HCT116 (cell line): ENCODE data around the gene CFAP126. TPM values are rescaled to one million over a fixed set of nuclear protein-coding genes. Genes with fewer than 3 reads are reported as not detected.

Experiments used
- ATAC-seq: fragments of 200-7000 bp; cut with Tn5 transposase; 2 replicates; pipeline ENCODE4 v1.9.1; 2020; ENCODE audit warnings: mild to moderate bottlenecking, moderate library complexity
- BruUV-seq: library from RNA; stranded (reverse); fragments of 400-500 nt; replicated peaks from 2 replicates; lab custom pipeline; 2021; lab: Mats Ljungman, UMichigan
- CTCF ChIA-PET: fragments of 300-600 bp; sonication (Branson Sonifier 250); formaldehyde crosslinking; loops from one replicate; lab custom pipeline; 2021; ENCODE audit warnings: antibody characterized with exemption; lab: Charles Lee
- POLR2A ChIA-PET: fragments of 300-600, 350-600 bp; sonication (Branson Sonifier 250); formaldehyde crosslinking; loops from one replicate; lab custom pipeline; 2021; ENCODE audit warnings: antibody characterized with exemption; lab: Charles Lee
- RAD21 ChIA-PET, 2 experiments: fragments of 300-600 bp; sonication (Branson Sonifier 250); formaldehyde crosslinking; loops; one replicate each; lab custom pipeline; 2023; ENCODE audit warnings: low total read pairs in 2 of 2; ENCODE audit not compliant: uncharacterized antibody in 2 of 2, unreplicated experiment in 2 of 2, low non-redundant PET in 1 of 2; lab: Charles Lee
- DNase-seq: peaks from one replicate; pipeline ENCODE4 v3.0.0-alpha.2; 2010; ENCODE audit warnings: low read depth, low spot score
- H2AFZ ChIP-seq: fragments of 200-600 bp; shearing (Covaris generic), sonication (generic); 2 replicates; pipeline ENCODE4 v1.6.1; 2017; ENCODE audit warnings: low read depth, mixed run types, mixed read lengths, antibody characterized with exemption, low read length; ENCODE audit not compliant: poor library complexity, severe bottlenecking
- H3K27ac ChIP-seq: 2 replicates; pipeline ENCODE4 v1.5.1; 2012; ENCODE audit warnings: low read depth, low read length
- H3K27me3 ChIP-seq: fragments of 200-600 bp; sonication (generic); 2 replicates; pipeline ENCODE4 v1.6.1; 2016; ENCODE audit warnings: mixed run types, low read length, mixed read lengths; ENCODE audit not compliant: insufficient read depth
- H3K36me3 ChIP-seq, 2 experiments: fragments of 200-500 bp in 1 of 2; fragments of 200-600 bp in 1 of 2; sonication (Bioruptor generic) in 1 of 2; sonication (generic) in 1 of 2; 2 replicates each; pipeline versions ENCODE4 v1.5.1 to v1.6.1; 2014 to 2016; ENCODE audit warnings: low read length in 2 of 2, inconsistent platforms in 1 of 2, mixed read lengths in 1 of 2, mixed run types in 1 of 2; ENCODE audit not compliant: insufficient read depth in 2 of 2, control insufficient read depth in 1 of 2
- H3K4me1 ChIP-seq, 2 experiments: fragments of 200-600 bp in 1 of 2; sonication (generic) in 1 of 2; 2 replicates each; pipeline versions ENCODE4 v1.5.1 to v1.6.1; 2012 to 2017; ENCODE audit warnings: low read length in 2 of 2, inconsistent platforms in 1 of 2, mild to moderate bottlenecking in 1 of 2, mixed read lengths in 1 of 2, mixed run types in 1 of 2, moderate library complexity in 1 of 2; ENCODE audit not compliant: insufficient read depth in 2 of 2, control insufficient read depth in 1 of 2
- H3K4me2 ChIP-seq: fragments of 200-600 bp; sonication (generic); 2 replicates; pipeline ENCODE4 v1.6.1; 2017; ENCODE audit warnings: mixed run types, low read length, mixed read lengths
- H3K4me3 ChIP-seq, 2 experiments: fragments of 200-600 bp in 1 of 2; sonication (generic) in 1 of 2; replicated peaks in 1 of 2; 2 replicates each; pipeline ENCODE4 v1.5.1; 2011 to 2016; ENCODE audit warnings: low read length in 2 of 2, control low read depth in 1 of 2, low read depth in 1 of 2, mild to moderate bottlenecking in 1 of 2, mixed read lengths in 1 of 2, mixed run types in 1 of 2
- H3K79me2 ChIP-seq: fragments of 200-600 bp; sonication (generic); 2 replicates; pipeline ENCODE4 v1.6.1; 2017; ENCODE audit warnings: mild to moderate bottlenecking, mixed run types, low read length, moderate library complexity, mixed read lengths; ENCODE audit not compliant: insufficient read depth
- H3K9ac ChIP-seq: fragments of 200-600 bp; sonication (generic); 2 replicates; pipeline ENCODE4 v1.6.1; 2016; ENCODE audit warnings: low read length, mixed read lengths
- H3K9me2 ChIP-seq: fragments of 200-600 bp; sonication (generic), shearing (Covaris generic); 2 replicates; pipeline ENCODE4 v1.6.1; 2017; ENCODE audit warnings: mixed run types, mild to moderate bottlenecking, moderate library complexity; ENCODE audit not compliant: insufficient read depth
- H3K9me3 ChIP-seq, 2 experiments: fragments of 200-500 bp in 1 of 2; fragments of 200-600 bp in 1 of 2; sonication (Bioruptor generic) in 1 of 2; sonication (generic) in 1 of 2; 2 replicates each; pipeline ENCODE4 v1.6.1; 2014 to 2017; ENCODE audit warnings: low read length in 2 of 2, mixed read lengths in 2 of 2, inconsistent platforms in 1 of 2, low read depth in 1 of 2, mild to moderate bottlenecking in 1 of 2, mixed run types in 1 of 2, moderate library complexity in 1 of 2; ENCODE audit not compliant: control insufficient read depth in 1 of 2, insufficient read depth in 1 of 2
- H4K20me1 ChIP-seq: fragments of 200-600 bp; sonication (generic), shearing (Covaris generic); 2 replicates; pipeline ENCODE4 v1.6.1; 2017; ENCODE audit warnings: mixed run types, mild to moderate bottlenecking, moderate library complexity; ENCODE audit not compliant: insufficient read depth
- EGR1 ChIP-seq: IDR thresholded peaks from 2 replicates; pipeline ENCODE4 v1.6.1; 2012; ENCODE audit warnings: low read depth
- ELF1 ChIP-seq: IDR thresholded peaks from 2 replicates; pipeline ENCODE4 v1.6.1; 2012; ENCODE audit warnings: low read depth, borderline replicate concordance
- EZH2 ChIP-seq: fragments of 200-600 bp; sonication (generic); IDR thresholded peaks from 2 replicates; pipeline ENCODE4 v1.6.1; 2017; ENCODE audit warnings: antibody characterized with exemption, mixed run types
- EZH2phosphoT487 ChIP-seq: fragments of 200-600 bp; IDR thresholded peaks from 2 replicates; pipeline ENCODE4 v1.6.1; 2018; ENCODE audit warnings: antibody characterized with exemption, borderline replicate concordance
- FOSL1 ChIP-seq: IDR thresholded peaks from 2 replicates; pipeline ENCODE4 v1.6.1; 2012; ENCODE audit warnings: low read depth
- JUND ChIP-seq: IDR thresholded peaks from 2 replicates; pipeline ENCODE4 v1.6.1; 2012
- POLR2A ChIP-seq: IDR thresholded peaks from 2 replicates; pipeline ENCODE4 v1.7.0; 2011; ENCODE audit warnings: borderline replicate concordance; ENCODE audit not compliant: insufficient read depth, insufficient read length; ENCODE audit errors: extremely low read depth
- POLR2AphosphoS5 ChIP-seq: IDR thresholded peaks from 2 replicates; pipeline ENCODE4 v1.6.1; 2011; ENCODE audit warnings: mild to moderate bottlenecking, low read depth, low read length, moderate library complexity
- RAD21 ChIP-seq: IDR thresholded peaks from 2 replicates; pipeline ENCODE4 v1.6.1; 2012; ENCODE audit warnings: low read depth, mild to moderate bottlenecking
- SIN3A ChIP-seq: IDR thresholded peaks from 2 replicates; pipeline ENCODE4 v1.6.1; 2012; ENCODE audit warnings: low read depth
- TCF7L2 ChIP-seq: IDR thresholded peaks from 2 replicates; pipeline ENCODE4 v1.7.0; 2011; ENCODE audit warnings: borderline replicate concordance, inconsistent platforms; ENCODE audit not compliant: insufficient read depth, insufficient read length; ENCODE audit errors: extremely low read depth
- ZFX ChIP-seq: fragments of 450-650 bp; IDR thresholded peaks from 2 replicates; pipeline ENCODE4 v1.6.1; 2017
- ZNF274 ChIP-seq: fragments of 200-500 bp; sonication (Bioruptor generic); IDR thresholded peaks from 2 replicates; pipeline ENCODE4 v1.6.1; 2014; ENCODE audit warnings: mild to moderate bottlenecking, low read depth, low read length, inconsistent platforms
- intact Hi-C: fragments of 100-400 bp; cut with micrococcal nuclease; formaldehyde crosslinking; loops from 2 replicates; pipeline ENCODE4 v1.10.0; 2022
- total RNA-seq: library from RNA; stranded (reverse); gene quantifications from one replicate; pipeline ENCODE4 v1.2.1, GENCODE V29; 2021; ENCODE audit not compliant: unreplicated experiment
- TF ChIP-seq, protein P1 (sequence below): IDR thresholded peaks from 2 replicates; pipeline ENCODE4 v1.6.1; 2011; ENCODE audit warnings: mild to moderate bottlenecking, low read length, moderate library complexity; ENCODE audit not compliant: insufficient replicate concordance; ENCODE audit errors: extremely low read depth
- TF ChIP-seq, protein P2 (sequence below), 3 experiments: fragments of 200-600 bp in 1 of 3; sonication (generic) in 1 of 3; IDR thresholded peaks in 2 of 3; conservative IDR thresholded peaks in 1 of 3; 2 replicates each; pipeline ENCODE4 v1.5.1; 2012 to 2017; ENCODE audit warnings: low read depth in 2 of 3, low read length in 2 of 3, antibody characterized with exemption in 1 of 3, borderline replicate concordance in 1 of 3, control low read depth in 1 of 3, mild to moderate bottlenecking in 1 of 3, mixed read lengths in 1 of 3, mixed run types in 1 of 3, moderate library complexity in 1 of 3; ENCODE audit not compliant: insufficient read depth in 1 of 3

Gene CFAP126
- total RNA-seq, 1 experiment from 2014 or later, result not detected

DNA sequence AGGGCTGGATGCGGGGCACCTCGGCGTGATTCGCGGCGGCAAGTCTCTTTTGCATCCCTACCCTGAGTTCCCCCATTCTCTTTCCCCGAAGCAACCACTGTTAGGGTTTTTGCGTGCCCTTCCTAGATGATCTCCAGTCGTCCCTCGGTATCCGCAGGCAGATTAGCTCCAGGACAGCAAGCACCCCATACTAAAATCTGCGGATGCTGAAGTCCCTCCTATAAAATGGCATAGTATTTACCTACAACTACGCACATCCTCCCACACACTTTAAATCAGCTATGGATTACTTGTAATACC is 22.8 kb upstream of the CFAP126 start:
- Histone ChIP-seq H3K9me3 (no peaks in the 10 kb centered on the region), H3K27me3 (no peaks in the 10 kb centered on the region), H3K4me3 (peak overlapping the region; percentile 55 to 58), H3K79me2 (no peaks in the 10 kb centered on the region), H3K36me3 (no peaks in the 10 kb centered on the region), H2AFZ (no peak overlapping the region), H4K20me1 (no peaks in the 10 kb centered on the region), H3K4me1 (peaks cover 14 to 28% of the 10 kb centered on the region in 2 experiments), H3K9ac (peak overlapping the region; percentile 67), H3K9me2 (no peaks in the 10 kb centered on the region), H3K27ac (peak overlapping the region; percentile 48; the same call in 1 of the 2 replicates), H3K4me2 (peak overlapping the region; percentile 84)
- intact Hi-C loops, result no loop called here
- ChIA-PET CTCF (interaction anchor here (1.4 kb wide), 1 partner anchor 9 kb away, joined by 4 read pairs; no protein-coding TSS in a partner anchor), POLR2A (interaction anchor here (1.0 to 1.4 kb wide), 2 partner anchors 13 to 164 kb away, joined by 3 read pairs; partner anchors contain the start of gene TOMM40L), RAD21 (no interaction called here)
- ATAC-seq (no peak), DNase-seq (no peak)
- TSS peak; percentile 88 for BruUV-seq
- TF ChIP-seq ZNF274, result no peak
- TF ChIP-seq ELF1, result no peak
- no peak for TF ChIP-seq FOSL1
- TF ChIP-seq EZH2phosphoT487, result no peak
- TF ChIP-seq SIN3A, result no peak
- no peak; the same call in 1 of the 2 replicates for TF ChIP-seq ZFX

GRCh38 chr1:161389691-161390558 is 22.2 kb upstream of the CFAP126 start:
- RAD21 ChIA-PET, result interaction anchor here in 1 of 2 experiments (0.7 kb wide), 1 partner anchor 195 kb away, joined by 8 read pairs; no protein-coding TSS in a partner anchor
- BruUV-seq, result no TSS peak
- Histone ChIP-seq H3K79me2 (no peaks in the 10 kb centered on the region), H3K4me1 (peaks cover 14 to 28% of the 10 kb centered on the region in 2 experiments), H4K20me1 (no peaks in the 10 kb centered on the region), H3K9me2 (no peaks in the 10 kb centered on the region), H3K36me3 (no peaks in the 10 kb centered on the region), H3K4me3 (peak overlapping the region; percentile 56 to 63), H3K9ac (peak overlapping the region; percentile 70), H3K27ac (peak overlapping the region; percentile 80), H2AFZ (no peak overlapping the region), H3K9me3 (no peaks in the 10 kb centered on the region), H3K27me3 (no peaks in the 10 kb centered on the region), H3K4me2 (peak overlapping the region; percentile 93)
- CTCF ChIA-PET, result interaction anchor here (1.0 to 1.7 kb wide), 4 partner anchors 8 to 164 kb away, joined by 3 to 4 read pairs (median 4); partner anchors contain the start of gene TOMM40L
- DNase-seq, result peak; percentile 92
- POLR2A ChIA-PET, result interaction anchor here (0.7 to 1.4 kb wide), 7 partner anchors 10 to 164 kb away, joined by 3 to 6 read pairs (median 3); partner anchors contain the start of gene TOMM40L
- ATAC-seq, result peak; percentile 94
- intact Hi-C loops, result loop anchor here (10.0 kb wide), 1 partner anchor 75 kb away; the partner anchor contains the start of gene SDHC
- no peak for TF ChIP-seq RAD21
- no peak for TF ChIP-seq EZH2
- TF ChIP-seq, protein P1, sequence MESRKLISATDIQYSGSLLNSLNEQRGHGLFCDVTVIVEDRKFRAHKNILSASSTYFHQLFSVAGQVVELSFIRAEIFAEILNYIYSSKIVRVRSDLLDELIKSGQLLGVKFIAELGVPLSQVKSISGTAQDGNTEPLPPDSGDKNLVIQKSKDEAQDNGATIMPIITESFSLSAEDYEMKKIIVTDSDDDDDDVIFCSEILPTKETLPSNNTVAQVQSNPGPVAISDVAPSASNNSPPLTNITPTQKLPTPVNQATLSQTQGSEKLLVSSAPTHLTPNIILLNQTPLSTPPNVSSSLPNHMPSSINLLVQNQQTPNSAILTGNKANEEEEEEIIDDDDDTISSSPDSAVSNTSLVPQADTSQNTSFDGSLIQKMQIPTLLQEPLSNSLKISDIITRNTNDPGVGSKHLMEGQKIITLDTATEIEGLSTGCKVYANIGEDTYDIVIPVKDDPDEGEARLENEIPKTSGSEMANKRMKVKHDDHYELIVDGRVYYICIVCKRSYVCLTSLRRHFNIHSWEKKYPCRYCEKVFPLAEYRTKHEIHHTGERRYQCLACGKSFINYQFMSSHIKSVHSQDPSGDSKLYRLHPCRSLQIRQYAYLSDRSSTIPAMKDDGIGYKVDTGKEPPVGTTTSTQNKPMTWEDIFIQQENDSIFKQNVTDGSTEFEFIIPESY, result no peak
- TF ChIP-seq POLR2A, result peak; percentile 70
- peak; percentile 41; the same call in 1 of the 2 replicates for TF ChIP-seq ZFX
- peak; percentile 94 for TF ChIP-seq POLR2AphosphoS5
- peak; percentile 80 for TF ChIP-seq SIN3A
- TF ChIP-seq, protein P2, sequence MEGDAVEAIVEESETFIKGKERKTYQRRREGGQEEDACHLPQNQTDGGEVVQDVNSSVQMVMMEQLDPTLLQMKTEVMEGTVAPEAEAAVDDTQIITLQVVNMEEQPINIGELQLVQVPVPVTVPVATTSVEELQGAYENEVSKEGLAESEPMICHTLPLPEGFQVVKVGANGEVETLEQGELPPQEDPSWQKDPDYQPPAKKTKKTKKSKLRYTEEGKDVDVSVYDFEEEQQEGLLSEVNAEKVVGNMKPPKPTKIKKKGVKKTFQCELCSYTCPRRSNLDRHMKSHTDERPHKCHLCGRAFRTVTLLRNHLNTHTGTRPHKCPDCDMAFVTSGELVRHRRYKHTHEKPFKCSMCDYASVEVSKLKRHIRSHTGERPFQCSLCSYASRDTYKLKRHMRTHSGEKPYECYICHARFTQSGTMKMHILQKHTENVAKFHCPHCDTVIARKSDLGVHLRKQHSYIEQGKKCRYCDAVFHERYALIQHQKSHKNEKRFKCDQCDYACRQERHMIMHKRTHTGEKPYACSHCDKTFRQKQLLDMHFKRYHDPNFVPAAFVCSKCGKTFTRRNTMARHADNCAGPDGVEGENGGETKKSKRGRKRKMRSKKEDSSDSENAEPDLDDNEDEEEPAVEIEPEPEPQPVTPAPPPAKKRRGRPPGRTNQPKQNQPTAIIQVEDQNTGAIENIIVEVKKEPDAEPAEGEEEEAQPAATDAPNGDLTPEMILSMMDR (IDR thresholded peaks at IDR 0.05 in 2 of 3, conservative IDR thresholded peaks at IDR 0.05 in 1 of 3; ENCODE audit: borderline replicate concordance in 1 of 3, insufficient read depth in 1 of 3, low read depth in 2 of 3, low read length in 2 of 3), result no peak
- TF ChIP-seq JUND, result peak; percentile 62
- TF ChIP-seq EGR1, result peak; percentile 86
- no peak for TF ChIP-seq TCF7L2
